HG02885 (cell line): ENCODE data around the gene LATS2.
"Not testable (repeated sequence)": the region's sequence is repeated elsewhere in the genome, so short reads cannot be mapped to it uniquely, and the experiment has no call there.

Experiments used
- ATAC-seq: cut with Tn5 transposase; IDR thresholded peaks from one replicate; pipeline ENCODE4 v1.9.1; 2021; ENCODE audit warnings: mild to moderate bottlenecking; ENCODE audit not compliant: unreplicated experiment, poor library complexity

The LATS2 gene

GRCh38 chr13:20973886-20974425 lies 87.4 kb downstream of the LATS2 start:
- no peak for ATAC-seq

- ATAC-seq, result no peak
These were observed 88.7 kb downstream of the LATS2 start for GRCh38 chr13:20972731-20973130.

DNA sequence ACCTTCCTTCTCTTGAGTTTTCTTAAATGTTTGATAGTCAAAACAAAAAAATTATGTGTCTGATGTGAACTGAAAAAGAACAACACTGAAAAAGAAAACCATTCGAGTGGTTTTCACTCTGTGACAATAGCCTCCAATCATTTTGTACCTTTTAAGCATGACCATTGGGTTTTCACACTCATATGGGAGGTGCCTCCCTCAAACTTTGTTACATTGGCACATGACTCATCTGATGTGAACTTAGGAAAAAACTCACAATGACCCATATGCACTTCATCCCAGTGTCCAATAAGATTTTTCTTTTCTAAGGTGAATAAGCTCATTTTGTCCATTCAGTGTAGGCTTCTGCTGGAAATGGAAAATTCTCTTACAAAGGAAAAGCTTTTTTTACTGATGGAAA lies 92.2 kb downstream of the LATS2 start:
- no peak for ATAC-seq

DNA sequence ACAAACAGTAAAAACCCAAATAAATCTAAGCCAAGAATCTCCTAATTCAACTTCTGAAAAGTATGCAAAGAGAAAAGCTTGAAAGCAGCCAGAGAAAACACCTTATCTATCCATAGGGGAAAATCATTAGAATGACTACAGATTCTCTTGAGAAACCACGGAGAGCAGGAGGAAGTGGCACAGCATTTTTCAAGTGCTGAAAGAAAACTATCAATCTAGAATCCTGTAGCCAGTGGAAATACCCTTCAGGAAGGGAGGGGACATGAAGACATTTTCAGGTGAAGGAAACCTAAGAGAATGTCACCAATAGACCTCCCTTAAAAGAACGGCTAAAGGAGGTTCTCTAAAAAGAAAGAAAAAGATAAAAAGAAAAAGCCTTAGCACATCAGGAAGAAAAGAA lies 92.6 kb downstream of the LATS2 start:
- no peak for ATAC-seq

DNA sequence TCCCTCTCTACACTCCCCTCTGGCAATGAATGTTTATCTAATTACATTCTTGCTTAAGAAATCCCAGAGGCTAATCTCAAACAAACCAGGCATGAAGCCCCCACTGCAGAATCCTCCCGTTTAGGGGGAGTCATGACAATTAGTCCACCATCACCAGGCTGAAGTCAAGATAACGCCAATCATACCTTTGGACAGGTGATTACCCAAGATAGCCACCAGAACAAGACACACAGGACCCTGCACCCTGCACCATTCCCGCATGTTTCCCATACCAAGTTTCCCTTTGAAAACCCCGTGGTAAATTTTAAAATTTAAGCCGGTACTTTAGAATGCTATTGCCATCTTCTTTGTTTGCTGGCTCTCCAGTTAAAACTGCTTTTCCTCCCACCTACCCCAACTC lies 94.0 kb downstream of the LATS2 start:
- no peak for ATAC-seq

GRCh38 chr13:20964904-20965303 lies 96.5 kb downstream of the LATS2 start:
- no peak for ATAC-seq

- not testable (repeated sequence) for ATAC-seq
These were observed 99.7 kb downstream of the LATS2 start for GRCh38 chr13:20961663-20962062.

DNA sequence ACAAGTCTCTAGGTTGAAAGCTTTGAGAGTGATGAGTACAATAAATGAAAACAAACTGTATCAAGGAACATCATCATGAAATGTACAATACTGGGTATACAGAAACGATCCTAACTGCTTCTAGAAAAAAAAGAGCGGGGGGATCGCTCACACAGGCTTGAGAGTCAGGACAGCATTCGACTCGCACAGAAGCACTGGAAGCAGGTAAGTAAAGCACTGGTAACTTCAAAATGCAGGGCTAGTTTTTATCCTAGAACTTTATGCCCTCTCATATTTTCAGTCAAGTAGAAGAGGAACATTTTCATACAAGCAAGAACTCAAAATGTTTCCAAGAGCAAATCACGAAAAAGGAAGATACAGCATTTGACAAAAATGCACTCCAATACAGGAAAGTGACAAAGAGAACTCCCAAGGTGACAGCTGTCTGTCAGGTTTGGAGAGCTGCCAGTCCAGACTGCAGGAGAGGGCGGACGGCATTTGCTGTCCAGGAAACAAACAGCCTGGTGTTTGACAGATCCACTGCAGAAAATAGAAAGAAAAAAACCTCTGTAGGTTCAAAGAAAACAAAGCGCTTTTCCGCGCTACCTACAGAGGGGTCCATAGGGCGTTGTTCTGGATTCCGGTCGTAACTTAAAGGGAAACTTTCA lies 100.6 kb downstream of the LATS2 start:
- no peak for ATAC-seq

DNA sequence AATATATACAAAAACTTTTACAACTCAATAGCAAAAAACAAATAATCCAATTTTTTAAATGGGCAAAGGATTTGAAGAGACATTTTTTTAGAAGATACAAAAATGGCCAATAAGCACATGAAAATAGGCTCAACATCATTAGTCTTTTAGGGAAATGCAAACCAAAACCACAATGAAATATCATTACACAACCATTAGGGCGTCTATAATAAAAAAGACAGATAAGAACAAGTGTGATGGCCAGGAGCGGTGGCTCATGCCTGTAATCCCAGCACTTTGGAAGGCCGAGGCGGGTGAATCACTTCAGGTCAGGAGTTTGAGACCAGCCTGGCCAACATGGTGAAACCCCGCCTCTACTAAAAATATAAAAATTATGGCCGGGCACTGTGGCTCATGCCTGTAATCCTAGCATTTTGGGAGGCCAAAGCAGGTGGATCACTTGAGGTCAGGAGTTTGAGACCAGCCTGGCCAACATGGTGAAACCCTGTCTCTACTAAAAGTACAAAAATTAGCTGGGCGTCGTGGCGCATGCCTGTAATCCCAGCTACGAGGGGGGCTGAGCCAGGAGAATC lies 104.3 kb downstream of the LATS2 start:
- ATAC-seq, result not testable (repeated sequence)

- no peak for ATAC-seq
These were observed 105.9 kb downstream of the LATS2 start for GRCh38 chr13:20955496-20955895.

DNA sequence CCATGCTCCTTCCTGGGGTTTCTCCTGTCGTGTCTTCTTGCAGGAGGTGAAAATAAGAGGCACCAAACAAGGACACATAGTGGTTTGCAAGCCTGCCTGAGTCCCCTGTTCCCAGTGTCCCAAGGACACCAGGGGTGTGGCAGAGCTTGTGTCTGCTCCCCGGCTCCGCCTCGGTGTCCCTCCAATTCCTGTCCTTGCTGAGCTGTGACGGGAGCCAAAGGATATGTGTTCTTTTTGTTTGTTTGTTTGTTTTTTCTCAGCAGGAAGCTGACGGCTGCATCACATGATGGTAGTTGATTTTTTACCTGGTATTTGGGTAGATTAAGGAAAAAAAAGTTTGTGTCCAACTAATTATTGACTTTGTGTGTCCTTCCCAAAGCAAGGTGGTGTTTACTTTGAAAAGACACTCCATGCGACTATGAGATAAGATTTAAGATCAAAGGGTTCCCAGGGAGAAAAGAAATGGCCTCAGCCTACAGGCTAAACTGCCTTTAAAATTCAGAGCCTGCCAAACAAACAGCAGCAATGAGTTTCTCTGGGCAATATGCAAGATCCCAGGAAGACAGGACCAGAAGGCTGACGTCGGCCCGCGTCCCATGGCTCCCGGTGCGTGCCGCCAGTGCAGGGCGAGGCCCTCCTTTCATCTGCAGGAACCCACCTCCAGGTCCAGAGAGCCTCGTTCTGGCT lies 108.0 kb downstream of the LATS2 start:
- ATAC-seq, result no peak

DNA sequence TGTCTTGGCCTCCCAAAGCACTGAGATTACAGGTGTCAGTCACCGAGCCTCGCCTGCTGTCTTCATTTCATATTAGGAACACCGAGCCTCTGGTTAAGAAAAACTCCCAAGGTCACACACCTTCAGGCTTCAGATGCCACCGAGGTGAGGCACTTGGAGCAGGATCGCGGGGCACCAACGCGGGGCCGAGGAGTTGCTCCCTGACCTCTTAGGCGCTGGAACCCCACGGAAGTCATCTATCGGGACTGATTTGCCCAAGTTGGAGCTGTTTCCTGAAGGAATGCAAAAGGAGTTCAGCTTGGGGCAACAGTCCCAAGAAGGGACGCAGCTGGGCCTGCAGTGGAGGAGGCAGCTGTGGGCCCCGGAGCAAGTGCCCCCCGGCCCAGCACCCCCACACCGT lies 108.5 kb downstream of the LATS2 start:
- no peak for ATAC-seq

DNA sequence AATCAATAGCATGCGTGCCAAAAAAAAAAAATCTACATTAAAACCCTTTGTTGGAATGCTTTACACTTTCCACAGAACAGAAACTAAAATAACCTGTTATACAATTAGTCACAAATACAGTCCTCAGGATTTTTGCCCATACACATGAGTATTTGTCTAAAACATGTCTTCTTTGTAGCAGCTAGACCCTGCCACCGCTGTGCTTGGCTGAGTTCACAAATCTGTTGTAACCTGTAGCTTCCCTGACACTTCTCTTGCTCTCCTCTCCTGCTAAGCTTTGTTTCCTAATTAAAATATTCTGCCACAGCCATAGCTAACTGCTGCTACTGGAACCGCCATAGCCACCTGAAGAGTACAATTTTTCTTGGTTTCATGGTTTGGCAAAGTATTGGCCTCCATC lies 113.4 kb downstream of the LATS2 start:
- ATAC-seq, result not testable (repeated sequence)

DNA sequence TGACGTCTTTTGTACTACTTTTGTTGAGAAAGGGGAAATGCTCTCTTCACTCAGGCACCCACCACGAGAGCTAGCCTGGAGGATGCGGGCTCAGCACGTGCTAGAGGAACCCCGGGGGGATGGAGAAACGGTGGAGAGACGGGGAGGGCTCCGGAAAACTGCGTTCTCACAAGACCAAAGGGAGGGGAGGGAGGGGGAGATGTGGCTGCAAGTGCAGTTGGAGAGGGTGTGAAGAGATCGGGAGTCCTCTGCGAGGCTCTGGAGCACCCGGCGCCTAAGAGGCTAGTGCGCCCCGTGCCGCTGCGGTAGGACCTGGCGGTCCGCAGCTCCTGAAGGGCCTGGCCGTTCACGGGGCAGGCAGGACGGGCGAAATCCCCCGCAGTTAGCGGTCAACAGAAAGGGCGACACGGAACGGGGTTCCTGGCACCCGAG lies 115.4 kb downstream of the LATS2 start:
- ATAC-seq, result no peak

DNA sequence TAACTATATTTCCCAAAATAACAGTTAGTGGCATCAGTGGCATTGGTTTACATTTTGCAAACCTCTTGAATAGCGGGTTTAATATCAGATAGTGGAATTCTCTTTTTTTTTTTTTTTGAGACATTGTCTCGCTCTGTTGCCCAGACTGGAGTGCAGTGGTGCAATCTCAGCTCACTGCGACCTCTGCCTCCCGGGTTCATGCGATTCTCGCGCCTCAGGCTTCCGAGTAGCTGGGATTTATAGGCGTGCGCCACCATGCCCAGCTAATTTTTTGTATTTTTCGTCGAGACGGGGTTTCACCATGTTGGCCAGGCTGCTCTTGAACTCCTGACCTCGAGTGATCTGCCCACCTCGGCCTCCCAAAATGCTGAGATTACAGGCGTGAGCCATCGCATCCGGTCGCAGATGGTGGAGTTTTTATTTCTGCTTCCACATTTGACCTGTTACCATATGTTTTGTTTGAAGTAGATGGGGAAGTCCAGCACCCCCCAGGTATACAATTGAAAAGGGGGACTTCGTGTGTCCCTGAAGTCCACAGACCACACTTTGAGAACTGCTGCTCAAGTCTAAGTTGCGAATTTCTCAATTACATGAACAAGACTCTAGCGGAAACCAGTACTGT lies 118.3 kb downstream of the LATS2 start:
- ATAC-seq, result no peak

DNA sequence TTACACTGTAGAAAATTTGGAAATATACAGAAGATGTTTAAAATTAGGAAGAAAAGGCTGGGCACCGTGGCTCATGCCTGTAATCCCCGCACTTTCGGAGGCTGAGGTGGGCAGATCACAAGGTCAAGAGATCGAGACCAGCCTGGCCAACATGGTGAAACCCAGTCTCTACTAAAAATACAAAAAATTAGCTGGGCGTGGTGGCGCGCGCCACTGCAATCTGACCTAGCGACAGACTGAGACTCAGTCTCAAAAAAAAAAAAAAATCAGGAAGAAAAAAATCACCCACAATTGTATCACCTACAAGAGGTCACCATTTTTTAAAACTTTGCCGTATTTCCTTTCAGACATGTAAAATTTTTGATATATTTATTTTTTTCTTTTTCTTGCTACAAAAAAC lies 120.9 kb downstream of the LATS2 start:
- ATAC-seq, result not testable (repeated sequence)

GRCh38 chr13:20940083-20940482 lies 121.3 kb downstream of the LATS2 start:
- ATAC-seq, result no peak

- no peak for ATAC-seq
These were observed 121.7 kb downstream of the LATS2 start for GRCh38 chr13:20939662-20940061.

GRCh38 chr13:20938302-20938701 lies 123.1 kb downstream of the LATS2 start:
- ATAC-seq, result no peak

DNA sequence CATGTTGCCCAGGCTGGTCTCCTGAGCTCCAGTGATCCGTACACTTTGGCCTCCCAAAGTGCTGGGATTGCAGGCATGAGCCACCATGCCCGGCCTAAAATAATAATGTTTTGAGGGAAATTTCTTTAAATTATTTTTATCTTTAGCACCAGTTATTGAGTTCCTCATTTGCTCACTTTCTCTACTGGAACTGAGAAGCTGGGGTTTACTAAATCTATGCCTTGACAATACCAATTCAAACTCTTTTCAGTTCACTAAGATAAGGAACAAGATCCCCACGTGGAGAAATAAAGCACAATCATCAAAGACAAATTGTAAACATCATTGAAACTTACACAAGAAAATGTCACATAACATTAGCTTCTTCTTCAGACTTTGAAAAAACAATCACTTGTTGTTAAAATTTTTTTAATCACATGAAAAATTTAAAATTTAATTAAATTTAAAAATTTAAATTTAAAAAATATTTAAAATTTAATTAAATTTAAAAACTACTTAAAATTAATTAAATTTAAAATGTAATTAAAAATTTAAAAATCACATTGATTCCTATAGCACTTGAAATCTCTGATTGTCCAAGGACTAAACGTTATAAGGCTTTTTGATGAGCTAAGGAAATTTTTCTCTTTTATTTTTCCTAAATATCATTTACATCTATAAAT lies 133.7 kb downstream of the LATS2 start:
- no peak for ATAC-seq

- not testable (repeated sequence) for ATAC-seq
These were observed 136.0 kb downstream of the LATS2 start for GRCh38 chr13:20925395-20925790.
